ENCODE measurements around the gene MCEMP1. TPM values are rescaled to one million over a fixed set of nuclear protein-coding genes. Genes with fewer than 3 reads are reported as not detected.

Gene MCEMP1
- total RNA-seq, 4 donors from 2014 or later: 0.41 TPM; not detected in 3

- no peaks in the 10 kb centered on the region for H3K36me3 ChIP-seq
- TF ChIP-seq EP300 (IDR thresholded peaks at IDR 0.05; ENCODE audit: low read depth) (no peak), POLR2AphosphoS5 (IDR thresholded peaks at IDR 0.05) (no peak), CTCF (IDR thresholded peaks at IDR 0.05) (no peak), POLR2A (IDR thresholded peaks at IDR 0.05) (no peak)
- H3K4me1 ChIP-seq: no peaks in the 10 kb centered on the region
- intact Hi-C loops (cut with DNase I; ENCODE audit: low total_unique reads) (no loop called here), in situ Hi-C loops (cut with MboI; ENCODE audit: low pct_ligation_motif_present in 1 of 4, low pct_unique_long_range_greater_than_20kb in 1 of 4, low sequenced_read_pairs in 3 of 4) (no loop called here)
- H3K4me3 ChIP-seq: no peak overlapping the region
- no peaks in the 10 kb centered on the region for H3K9me3 ChIP-seq
- no peak overlapping the region for H3K27ac ChIP-seq
- WGBS, 2 donors (ENCODE audit: low coverage in 1 of 2): 76% methylated on average over 6 of the region's 6 CpGs; no CpG with 5 or more reads in 1 of the 2 donors
- H3K27me3 ChIP-seq: peaks cover 6% of the 10 kb centered on the region
- no peak for DNase-seq
These were observed 27.6 kb downstream of the MCEMP1 start for GRCh38 chr19:7704280-7705060.

- H3K9me3 ChIP-seq: no peaks in the 10 kb centered on the region
- no peaks in the 10 kb centered on the region for H3K4me1 ChIP-seq
- 47 to 55% methylated on average over 3 to 24 of the region's 24 CpGs for WGBS, 2 donors (ENCODE audit: low coverage in 1 of 2)
- in situ Hi-C loops (cut with MboI; ENCODE audit: low pct_ligation_motif_present in 1 of 4, low pct_unique_long_range_greater_than_20kb in 1 of 4, low sequenced_read_pairs in 3 of 4) (no loop called here), intact Hi-C loops (cut with DNase I; ENCODE audit: low total_unique reads) (no loop called here)
- peak; percentile 72 for DNase-seq
- no peaks in the 10 kb centered on the region for H3K36me3 ChIP-seq
- no peak overlapping the region for H3K4me3 ChIP-seq
- TF ChIP-seq EP300 (IDR thresholded peaks at IDR 0.05; ENCODE audit: low read depth): no peak
- no peak for TF ChIP-seq POLR2A (IDR thresholded peaks at IDR 0.05)
- TF ChIP-seq CTCF (IDR thresholded peaks at IDR 0.05): no peak
- TF ChIP-seq POLR2AphosphoS5 (IDR thresholded peaks at IDR 0.05): no peak
- peak overlapping the region; percentile 22 to 61 (median 35) for H3K27ac ChIP-seq
- peaks cover 6% of the 10 kb centered on the region for H3K27me3 ChIP-seq
These were observed 28.7 kb downstream of the MCEMP1 start for GRCh38 chr19:7705387-7706187.

GRCh38 chr19:7706188-7706954, 29.5 kb downstream of the MCEMP1 start:
- Histone ChIP-seq H3K4me1 (no peaks in the 10 kb centered on the region), H3K4me3 (no peak overlapping the region), H3K27ac (peak overlapping the region; percentile 22 to 61 (median 35)), H3K27me3 (no peaks in the 10 kb centered on the region), H3K9me3 (no peaks in the 10 kb centered on the region), H3K36me3 (no peaks in the 10 kb centered on the region)
- intact Hi-C loops (cut with DNase I; ENCODE audit: low total_unique reads) (no loop called here), in situ Hi-C loops (cut with MboI; ENCODE audit: low pct_ligation_motif_present in 1 of 4, low pct_unique_long_range_greater_than_20kb in 1 of 4, low sequenced_read_pairs in 3 of 4) (no loop called here)
- TF ChIP-seq CTCF (IDR thresholded peaks at IDR 0.05): no peak
- no peak for TF ChIP-seq EP300 (IDR thresholded peaks at IDR 0.05; ENCODE audit: low read depth)
- no peak for DNase-seq
- 69 to 83% methylated on average over 9 to 14 of the region's 14 CpGs for WGBS, 2 donors (ENCODE audit: low coverage in 1 of 2)

- no peaks in the 10 kb centered on the region for H3K4me1 ChIP-seq
- intact Hi-C loops (cut with DNase I; ENCODE audit: low total_unique reads): no loop called here
- H3K4me3 ChIP-seq: no peak overlapping the region
- peak overlapping the region; percentile 9 to 26 (median 19) for H3K27ac ChIP-seq
- WGBS, 2 donors (ENCODE audit: low coverage in 1 of 2): 0 to 66% methylated on average over 1 to 8 of the region's 8 CpGs
- no peaks in the 10 kb centered on the region for H3K36me3 ChIP-seq
- no peaks in the 10 kb centered on the region for H3K27me3 ChIP-seq
- DNase-seq: no peak
- H3K9me3 ChIP-seq: no peaks in the 10 kb centered on the region
- TF ChIP-seq POLR2A (IDR thresholded peaks at IDR 0.05): no peak
- no peak for TF ChIP-seq POLR2AphosphoS5 (IDR thresholded peaks at IDR 0.05)
- no peak for TF ChIP-seq CTCF (IDR thresholded peaks at IDR 0.05)
- no peak for TF ChIP-seq EP300 (IDR thresholded peaks at IDR 0.05; ENCODE audit: low read depth)
- in situ Hi-C loops (cut with MboI; ENCODE audit: low pct_ligation_motif_present in 1 of 4, low pct_unique_long_range_greater_than_20kb in 1 of 4, low sequenced_read_pairs in 3 of 4): no loop called here
These were observed 30.1 kb downstream of the MCEMP1 start for GRCh38 chr19:7706955-7707456.

Data from transverse colon (tissue), 4 donors.